HT1080 (cell line): ENCODE measurements around the gene MOK. TPM values are rescaled to one million over a fixed set of nuclear protein-coding genes. Genes with fewer than 3 reads are reported as not detected.
"Not testable (repeated sequence)": the region's sequence is repeated elsewhere in the genome, so short reads cannot be mapped to it uniquely, and the experiment has no call there.

Experiments used
- DNase-seq: peaks from one replicate; pipeline ENCODE4 v3.0.0-alpha.2; 2015; ENCODE audit warnings: low read depth
- polyA plus RNA-seq, 2 experiments: library from polyadenylated mRNA; depleted of rRNA; stranded (reverse); fragments of >200 nt; gene quantifications; 2 replicates each; pipeline ENCODE4 v1.2.3, GENCODE V29; 2015
- total RNA-seq: library from RNA; depleted of rRNA; stranded (reverse); fragments of >200 nt; shearing (Covaris generic); gene quantifications from 2 replicates; pipeline ENCODE4 v1.2.3, GENCODE V29; 2014; rRNA removed

The MOK gene
- total RNA-seq, result 34.5 and 36.6 TPM in 2 replicates
- polyA plus RNA-seq (2015; cell fraction: cytosol; rRNA removed), result 71.9 and 84.1 TPM in 2 replicates
- 234 and 239 TPM in 2 replicates for polyA plus RNA-seq (2015; cell fraction: nucleus; rRNA removed)

- peak; percentile 96 for DNase-seq
These were observed at the start of gene MOK for GRCh38 chr14:102304611-102305506. MOK (minus strand) TSS chr14:102305164; CDS start chr14:102304968, 196 bp downstream.

GRCh38 chr14:102353126-102353619 lies 48.2 kb upstream of the MOK start:
- no peak for DNase-seq

- no peak for DNase-seq
These were observed 47.2 kb upstream of the MOK start for GRCh38 chr14:102352213-102352612.

GRCh38 chr14:102351593-102351992 lies 46.6 kb upstream of the MOK start:
- DNase-seq, result not testable (repeated sequence)

GRCh38 chr14:102351023-102351422 lies 46.1 kb upstream of the MOK start:
- no peak for DNase-seq

GRCh38 chr14:102348376-102348775 lies 43.4 kb upstream of the MOK start:
- no peak for DNase-seq

- DNase-seq, result no peak
These were observed 41.7 kb upstream of the MOK start for GRCh38 chr14:102346645-102347044.

GRCh38 chr14:102345232-102345631 lies 40.3 kb upstream of the MOK start:
- DNase-seq, result no peak

- no peak for DNase-seq
These were observed 39.5 kb upstream of the MOK start for GRCh38 chr14:102344485-102344884.

GRCh38 chr14:102344084-102344483 lies 39.1 kb upstream of the MOK start:
- no peak for DNase-seq

GRCh38 chr14:102342238-102342637 lies 37.3 kb upstream of the MOK start:
- DNase-seq, result no peak

GRCh38 chr14:102341566-102341965 lies 36.6 kb upstream of the MOK start:
- DNase-seq, result no peak

- DNase-seq, result no peak
These were observed 33.8 kb upstream of the MOK start for GRCh38 chr14:102338724-102339123.

GRCh38 chr14:102335163-102335562 lies 30.2 kb upstream of the MOK start:
- no peak for DNase-seq

GRCh38 chr14:102333795-102334705 lies 29.1 kb upstream of the MOK start:
- DNase-seq, result no peak

GRCh38 chr14:102333390-102333789 lies 28.4 kb upstream of the MOK start:
- no peak for DNase-seq

GRCh38 chr14:102330806-102331205 lies 25.8 kb upstream of the MOK start:
- no peak for DNase-seq

- not testable (repeated sequence) for DNase-seq
These were observed 24.4 kb upstream of the MOK start for GRCh38 chr14:102329381-102329780.

- no peak for DNase-seq
These were observed 21.6 kb upstream of the MOK start for GRCh38 chr14:102326583-102326982.

- no peak for DNase-seq
These were observed 20.9 kb upstream of the MOK start for GRCh38 chr14:102325791-102326345.

- peak; percentile 69 for DNase-seq
These were observed 18.1 kb upstream of the MOK start for GRCh38 chr14:102323102-102323501.
